Measurements from ENCODE around the gene RIPOR2.

GRCh38 chr6:24780206-24780605 lies 155.6 kb downstream of the RIPOR2 start:
- TF ChIP-seq, protein P1, sequence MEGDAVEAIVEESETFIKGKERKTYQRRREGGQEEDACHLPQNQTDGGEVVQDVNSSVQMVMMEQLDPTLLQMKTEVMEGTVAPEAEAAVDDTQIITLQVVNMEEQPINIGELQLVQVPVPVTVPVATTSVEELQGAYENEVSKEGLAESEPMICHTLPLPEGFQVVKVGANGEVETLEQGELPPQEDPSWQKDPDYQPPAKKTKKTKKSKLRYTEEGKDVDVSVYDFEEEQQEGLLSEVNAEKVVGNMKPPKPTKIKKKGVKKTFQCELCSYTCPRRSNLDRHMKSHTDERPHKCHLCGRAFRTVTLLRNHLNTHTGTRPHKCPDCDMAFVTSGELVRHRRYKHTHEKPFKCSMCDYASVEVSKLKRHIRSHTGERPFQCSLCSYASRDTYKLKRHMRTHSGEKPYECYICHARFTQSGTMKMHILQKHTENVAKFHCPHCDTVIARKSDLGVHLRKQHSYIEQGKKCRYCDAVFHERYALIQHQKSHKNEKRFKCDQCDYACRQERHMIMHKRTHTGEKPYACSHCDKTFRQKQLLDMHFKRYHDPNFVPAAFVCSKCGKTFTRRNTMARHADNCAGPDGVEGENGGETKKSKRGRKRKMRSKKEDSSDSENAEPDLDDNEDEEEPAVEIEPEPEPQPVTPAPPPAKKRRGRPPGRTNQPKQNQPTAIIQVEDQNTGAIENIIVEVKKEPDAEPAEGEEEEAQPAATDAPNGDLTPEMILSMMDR (IDR thresholded peaks at IDR 0.05; ENCODE audit: extremely low read depth in 1 of 2, insufficient read depth in 1 of 2, low read depth in 1 of 2, low read length in 2 of 2), result no peak
- TF ChIP-seq POLR2AphosphoS5 (IDR thresholded peaks at IDR 0.05; ENCODE audit: insufficient read depth, low read depth, low read length) (no peak), POLR2A (IDR thresholded peaks at IDR 0.05; ENCODE audit: low read depth, low read length) (no peak), JUN (IDR thresholded peaks at IDR 0.05; ENCODE audit: borderline replicate concordance, insufficient read depth, insufficient read length, low read depth) (no peak), GATA2 (IDR thresholded peaks at IDR 0.05; ENCODE audit: insufficient read depth, insufficient read length, low read depth, low read length) (no peak), EZH2 (IDR thresholded peaks at IDR 0.05; ENCODE audit: borderline replicate concordance, low read depth, low read length, severe bottlenecking) (no peak), MAX (IDR thresholded peaks at IDR 0.05; ENCODE audit: insufficient read depth, insufficient read length) (no peak), MYC (IDR thresholded peaks at IDR 0.05; ENCODE audit: low read depth, low read length) (no peak)

Measured in endothelial cell of umbilical vein (primary cell).